ENCODE results near the gene KCNQ4.

The KCNQ4 gene

DNA sequence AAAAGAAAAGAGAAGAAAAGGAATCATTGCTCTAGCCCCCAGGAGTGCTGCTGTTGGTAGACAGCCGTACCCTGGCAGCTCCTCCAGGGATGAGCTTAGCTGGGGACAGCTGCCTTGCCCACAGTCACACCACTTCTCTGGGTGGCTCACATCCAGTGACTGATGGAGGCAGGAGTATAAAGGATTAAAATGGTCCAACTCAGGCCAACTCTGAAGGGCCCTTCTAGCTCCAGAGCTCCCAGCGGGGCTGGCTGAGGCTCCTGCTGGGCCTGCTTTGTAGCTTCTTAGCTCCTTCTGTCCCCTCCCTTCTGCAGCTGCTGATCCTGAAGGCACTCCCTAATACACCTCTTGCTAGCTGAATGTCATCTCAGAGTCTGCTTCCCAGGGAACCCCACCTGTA lies 74.2 kb downstream of the KCNQ4 start:
- in situ Hi-C loops (cut with MboI; ENCODE audit: low sequenced_read_pairs) = no loop called here

DNA sequence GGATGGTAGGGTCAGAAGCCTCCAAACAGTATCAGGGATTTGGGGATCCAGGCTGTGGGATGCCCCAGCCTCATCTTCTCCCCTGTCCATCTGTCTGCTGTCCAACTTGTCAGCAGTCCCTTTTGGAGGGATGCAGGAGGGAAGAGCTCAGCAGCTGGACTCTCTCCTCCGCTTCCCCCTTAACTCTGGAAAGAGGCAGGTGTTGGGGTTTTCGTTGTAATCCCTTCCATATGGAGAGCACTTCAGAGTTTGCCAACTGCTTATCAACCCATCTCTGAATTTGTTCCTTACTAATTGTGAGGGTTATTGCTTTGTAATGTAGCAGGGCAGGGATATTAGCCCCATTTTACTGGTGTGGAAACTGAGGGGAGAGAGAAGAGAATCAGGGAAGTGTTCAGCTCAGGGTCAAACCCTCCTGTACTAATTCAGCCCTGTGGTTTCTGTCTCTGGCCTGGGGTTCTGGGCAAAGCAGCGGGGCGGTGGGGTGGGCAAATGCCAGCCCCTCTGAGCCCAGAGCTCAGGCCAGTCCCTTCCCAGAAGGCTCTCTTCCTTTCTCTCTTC lies 75.3 kb downstream of the KCNQ4 start:
- in situ Hi-C loops (cut with MboI; ENCODE audit: low sequenced_read_pairs) = no loop called here

DNA sequence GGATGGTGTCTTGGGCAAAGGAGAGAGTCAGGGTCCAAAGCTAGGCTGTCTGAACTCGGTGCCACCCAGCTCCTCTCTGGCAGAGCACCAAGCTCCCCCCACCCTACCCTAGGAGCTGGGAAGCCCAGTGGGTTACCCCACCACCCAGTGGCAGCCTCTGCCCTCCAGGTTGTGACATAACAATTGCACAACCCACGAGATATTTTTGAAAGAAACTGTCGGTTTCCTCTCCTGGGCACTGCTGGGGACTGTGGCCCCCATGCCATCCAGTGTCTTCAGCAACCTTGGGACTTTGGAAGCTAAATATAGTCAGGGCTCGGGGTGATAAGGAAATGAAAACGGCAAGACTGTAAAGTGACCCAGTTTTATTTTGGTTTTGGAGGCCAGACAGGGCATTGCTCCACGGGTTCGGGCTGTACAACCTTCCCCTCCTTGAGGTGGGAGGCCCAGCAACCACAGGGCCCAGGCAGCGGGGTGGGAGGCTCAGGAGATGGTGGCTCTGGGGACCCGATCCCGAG lies 77.2 kb downstream of the KCNQ4 start:
- in situ Hi-C loops (cut with MboI; ENCODE audit: low sequenced_read_pairs) = no loop called here

DNA sequence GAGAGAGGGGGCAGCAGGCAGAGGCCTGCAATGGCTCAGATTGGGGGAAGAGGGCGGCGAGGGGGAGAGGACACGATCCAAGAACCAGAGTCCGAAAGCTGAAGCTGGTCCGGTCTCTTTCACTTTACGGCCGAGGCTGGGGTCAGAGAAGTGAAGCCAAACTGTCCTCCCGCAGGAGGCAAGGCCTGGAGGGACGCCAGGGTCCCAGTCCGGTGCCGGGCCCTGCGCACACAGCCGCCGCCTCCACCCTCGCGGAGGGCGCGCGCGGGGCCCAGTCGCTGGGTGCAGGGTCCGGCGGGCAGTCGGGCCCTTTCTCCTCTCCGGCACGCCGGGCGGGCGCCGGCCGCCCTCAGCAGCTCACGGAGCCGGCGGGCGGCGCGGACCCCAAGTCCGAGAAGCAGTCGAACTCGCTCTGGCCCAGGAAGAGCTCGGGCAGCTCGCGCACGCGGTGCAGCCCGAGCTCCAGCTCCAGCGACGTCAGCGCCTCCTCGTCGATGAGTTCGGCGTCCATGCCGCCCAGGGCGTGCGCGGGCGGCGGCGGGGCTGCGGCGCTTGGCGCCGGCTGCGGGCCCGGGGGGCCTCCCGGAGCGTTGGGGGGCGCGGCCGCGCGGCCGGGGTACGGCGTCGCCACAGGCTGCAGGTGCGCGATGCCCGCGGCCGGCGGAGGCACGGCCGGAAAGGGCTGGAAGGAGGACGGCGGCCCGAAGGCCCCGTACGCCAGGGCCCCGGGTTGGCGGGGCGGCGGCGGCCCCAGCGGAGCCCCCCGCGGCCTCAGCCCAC lies 77.8 kb downstream of the KCNQ4 start:
- in situ Hi-C loops (cut with MboI; ENCODE audit: low sequenced_read_pairs) = no loop called here

DNA sequence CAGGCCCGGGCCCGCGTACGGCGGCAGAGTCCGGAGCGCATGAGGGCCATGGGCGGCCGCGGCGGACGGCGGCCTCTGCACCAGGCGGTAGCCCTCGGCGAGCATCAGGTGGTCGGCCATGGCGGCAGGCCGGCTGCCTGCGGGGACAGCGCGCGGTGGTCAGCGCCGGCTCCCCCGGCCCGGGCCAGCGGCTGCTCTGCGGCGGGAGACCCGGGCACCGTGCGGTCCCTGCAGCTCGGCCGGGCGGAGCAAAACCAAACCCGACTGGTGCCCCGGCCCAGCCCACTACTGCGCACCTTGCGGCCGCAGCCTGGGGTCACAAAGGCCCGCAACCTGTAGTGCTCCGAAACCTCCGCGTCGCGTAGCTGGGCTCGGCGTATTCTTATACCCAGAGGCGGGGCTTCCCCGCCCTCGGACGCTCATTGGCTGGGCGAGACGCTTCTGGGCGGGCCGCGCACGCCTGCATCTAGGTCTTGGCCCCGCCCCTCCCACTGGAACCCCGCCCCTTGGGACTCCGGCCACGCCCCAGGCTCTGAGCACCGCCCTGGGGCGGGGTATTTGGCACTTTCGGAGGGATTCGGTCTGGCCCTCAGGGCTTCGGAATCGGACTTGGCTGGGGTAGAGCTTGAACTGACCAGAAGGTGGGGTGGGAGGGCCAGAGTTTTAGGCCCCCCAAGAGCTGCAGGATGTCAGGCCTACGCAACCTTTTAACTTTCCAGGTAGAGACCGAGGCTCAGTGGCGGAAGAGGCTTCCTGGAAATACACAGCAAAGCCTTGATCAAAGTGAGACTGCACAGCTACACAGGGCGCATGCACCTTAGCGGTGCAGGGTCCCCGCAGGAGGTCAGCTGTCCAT lies 78.6 kb downstream of the KCNQ4 start, which contains the start of gene CITED4:
Gene CITED4 (minus strand): TSS at position 356 of the 856 bp plus-strand sequence. CDS start 236 bp downstream, at position 120.
- in situ Hi-C loops (cut with MboI; ENCODE audit: low sequenced_read_pairs) = no loop called here

DNA sequence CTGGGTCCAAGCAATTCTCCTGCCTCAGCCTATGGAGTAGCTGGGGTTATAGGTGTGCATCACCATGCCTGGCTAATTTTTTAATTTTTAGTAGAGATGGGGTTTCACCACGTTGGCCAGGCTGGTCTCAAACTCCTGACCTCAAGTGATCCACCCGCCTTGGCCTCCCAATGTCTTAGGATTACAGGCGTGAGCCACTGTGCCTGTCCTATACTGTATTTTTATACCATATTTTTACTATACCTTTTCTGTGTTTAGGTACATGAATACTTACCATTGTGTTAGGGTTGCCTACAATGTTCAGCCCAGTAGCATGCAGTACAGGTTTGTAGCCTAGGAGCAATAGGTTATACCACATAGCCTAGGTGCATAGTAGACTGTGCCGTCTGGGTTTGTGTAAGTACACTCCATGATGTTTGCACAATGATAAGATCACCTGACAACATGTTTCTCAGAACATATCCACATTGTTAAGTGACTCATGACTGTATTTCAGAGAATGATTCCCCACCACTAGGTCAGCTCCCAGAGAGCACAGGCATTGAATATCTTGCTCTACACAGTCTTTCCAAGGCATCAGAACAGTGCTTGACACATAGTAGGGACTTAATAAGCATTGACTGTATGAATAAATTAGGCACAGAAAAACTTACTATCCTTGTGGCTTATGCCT lies 84.6 kb downstream of the KCNQ4 start:
- in situ Hi-C loops (cut with MboI; ENCODE audit: low sequenced_read_pairs) = no loop called here

DNA sequence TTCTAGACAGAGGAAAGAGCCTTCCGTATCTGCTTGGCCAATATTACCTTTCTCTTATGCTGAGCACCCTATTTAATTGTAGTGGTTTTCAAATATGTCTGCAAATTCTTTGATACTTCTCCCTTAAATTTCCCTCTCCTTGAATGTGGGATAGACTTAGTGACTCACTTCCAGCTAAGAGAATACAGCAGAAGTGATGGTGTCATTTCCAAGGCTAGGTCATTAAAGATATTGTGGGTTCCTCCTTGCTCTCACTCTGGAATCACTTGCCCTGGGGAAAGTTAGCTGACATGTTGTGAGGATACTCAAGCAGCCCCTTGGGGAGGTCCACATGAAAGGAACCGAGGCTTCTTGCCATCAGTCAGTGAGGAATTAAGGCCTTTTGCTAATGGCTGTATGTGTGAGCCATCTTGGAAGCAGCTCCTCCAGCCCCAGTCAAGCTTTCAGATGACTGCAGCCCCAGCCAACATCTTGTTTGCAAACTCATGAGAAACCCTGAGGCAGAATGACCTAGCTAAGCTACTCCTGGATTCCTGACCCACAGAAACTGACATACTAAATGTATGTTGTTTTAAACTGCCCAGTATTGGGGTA lies 86.6 kb downstream of the KCNQ4 start:
- in situ Hi-C loops (cut with MboI; ENCODE audit: low sequenced_read_pairs) = no loop called here

DNA sequence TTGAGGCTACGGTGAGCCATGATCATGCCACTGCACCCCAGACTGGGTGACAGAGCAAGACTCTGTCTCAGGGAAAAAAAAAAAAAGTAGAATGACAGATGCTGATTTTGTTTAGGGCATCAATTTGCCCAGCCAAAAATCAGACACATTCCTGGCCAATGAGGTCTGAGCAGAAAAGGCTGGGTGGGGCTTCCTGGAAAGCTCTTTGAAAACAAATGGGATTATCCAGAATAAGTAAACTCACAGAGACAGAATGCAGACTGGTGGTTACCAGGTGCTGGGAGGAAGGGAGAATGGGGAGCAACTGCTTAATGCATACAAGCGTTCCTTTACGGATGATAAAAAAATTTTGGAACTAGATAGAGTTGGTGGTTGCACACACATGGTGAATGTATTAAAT lies 88.7 kb downstream of the KCNQ4 start:
- in situ Hi-C loops (cut with MboI; ENCODE audit: low sequenced_read_pairs) = no loop called here

DNA sequence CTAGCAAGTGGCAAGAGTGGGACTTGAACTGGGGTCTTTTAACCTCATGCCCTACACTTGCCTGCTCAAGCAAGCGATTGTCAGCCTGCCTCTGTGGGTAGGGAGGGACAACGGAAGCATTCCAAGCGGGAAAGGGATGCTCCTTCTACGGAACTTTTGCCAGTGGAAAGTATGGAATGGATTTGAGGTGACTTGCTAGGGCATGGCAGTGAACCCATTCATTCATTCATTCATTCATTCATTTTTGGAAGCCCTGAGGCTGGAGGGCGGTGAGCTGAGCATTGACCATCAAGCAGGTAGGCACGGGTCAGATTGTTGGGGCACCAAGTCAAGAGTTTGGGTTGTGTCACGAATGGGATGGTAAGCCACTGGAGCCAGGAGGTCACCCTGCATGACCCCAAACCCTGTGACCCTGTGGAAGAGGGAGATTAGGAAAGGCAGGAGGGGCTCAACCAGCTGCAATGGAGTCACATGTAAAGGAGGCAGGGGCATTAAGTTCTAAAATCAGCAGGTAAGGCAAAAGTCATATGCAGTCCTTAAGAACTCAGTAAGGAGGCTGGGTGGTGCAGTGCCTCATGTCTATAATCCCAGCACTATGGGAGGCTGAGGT lies 90.4 kb downstream of the KCNQ4 start:
- in situ Hi-C loops (cut with MboI; ENCODE audit: low sequenced_read_pairs) = no loop called here

DNA sequence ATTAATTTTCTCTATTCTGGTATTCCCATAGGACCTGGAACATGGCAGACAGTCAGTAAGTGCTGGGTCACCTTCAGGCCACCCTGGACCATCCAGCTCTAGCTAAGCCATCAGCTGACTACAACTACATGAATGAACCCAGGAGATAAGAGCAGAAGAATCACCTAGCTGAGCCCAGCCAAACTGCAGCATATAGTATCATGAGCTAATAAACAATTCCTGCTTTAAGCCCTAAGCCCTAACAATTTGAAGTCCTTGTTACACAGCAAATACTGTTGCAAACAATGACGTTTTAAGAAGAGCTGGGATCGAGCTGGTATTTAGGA lies 92.8 kb downstream of the KCNQ4 start:
- in situ Hi-C loops (cut with MboI; ENCODE audit: low sequenced_read_pairs) = no loop called here

DNA sequence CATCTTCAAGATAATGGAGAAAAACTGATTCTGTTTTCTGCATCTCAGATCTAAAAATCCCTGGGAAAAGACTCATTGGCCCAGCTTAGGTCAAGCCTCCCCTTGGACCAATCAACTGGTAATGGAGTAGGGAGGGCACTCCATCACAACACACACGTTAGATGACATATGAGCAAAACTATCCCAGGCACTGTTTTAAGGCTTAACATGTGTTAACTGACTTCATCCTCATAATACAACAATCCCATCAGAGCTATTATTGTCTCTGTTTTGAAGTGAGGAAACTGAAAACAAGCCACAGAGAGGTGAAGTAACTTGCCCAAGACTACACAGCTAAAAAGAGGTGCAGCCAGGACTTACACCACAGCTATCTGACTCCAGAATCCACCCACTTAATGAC lies 93.3 kb downstream of the KCNQ4 start:
- in situ Hi-C loops (cut with MboI; ENCODE audit: low sequenced_read_pairs) = no loop called here

DNA sequence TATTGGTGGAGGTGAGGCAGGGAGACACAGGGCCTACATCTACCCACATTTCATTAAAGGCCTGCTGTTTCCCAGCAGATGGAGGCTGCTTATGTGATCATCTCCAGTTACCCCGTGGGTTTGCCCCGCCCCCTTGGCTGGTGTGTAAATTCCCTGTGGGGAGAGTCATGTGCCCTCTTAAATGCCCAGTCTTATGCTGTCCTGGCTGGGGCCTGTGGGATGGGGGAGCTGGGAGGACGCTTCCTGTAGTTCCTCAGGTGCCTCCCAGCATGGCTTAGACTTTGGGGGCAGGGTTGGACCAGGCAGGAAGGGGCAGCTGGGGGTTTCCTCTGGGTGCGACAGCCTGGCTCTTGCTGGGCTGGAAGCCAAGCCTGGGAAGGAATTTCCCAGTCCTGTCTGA lies 94.1 kb downstream of the KCNQ4 start:
- in situ Hi-C loops (cut with MboI; ENCODE audit: low sequenced_read_pairs) = no loop called here

DNA sequence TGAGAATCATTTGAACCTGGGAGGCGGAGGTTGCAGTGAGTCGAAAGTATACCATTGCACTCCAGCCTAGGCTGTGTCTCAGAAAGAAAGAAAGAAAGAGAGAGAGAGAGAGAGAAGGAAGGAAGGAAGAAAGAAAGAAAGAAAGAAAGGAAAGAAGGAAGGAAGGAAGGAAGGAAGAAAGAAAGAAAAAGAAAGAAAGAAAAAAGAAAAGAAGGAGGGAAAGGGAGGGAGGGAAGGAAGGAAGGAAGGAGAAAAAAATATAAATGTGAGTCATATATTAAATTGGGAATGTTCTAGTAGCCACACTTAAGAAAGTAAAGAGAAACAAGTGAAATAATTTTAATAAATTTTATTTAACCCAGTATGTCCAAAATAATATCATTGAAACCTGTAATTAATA lies 95.3 kb downstream of the KCNQ4 start:
- in situ Hi-C loops (cut with MboI; ENCODE audit: low sequenced_read_pairs) = no loop called here

DNA sequence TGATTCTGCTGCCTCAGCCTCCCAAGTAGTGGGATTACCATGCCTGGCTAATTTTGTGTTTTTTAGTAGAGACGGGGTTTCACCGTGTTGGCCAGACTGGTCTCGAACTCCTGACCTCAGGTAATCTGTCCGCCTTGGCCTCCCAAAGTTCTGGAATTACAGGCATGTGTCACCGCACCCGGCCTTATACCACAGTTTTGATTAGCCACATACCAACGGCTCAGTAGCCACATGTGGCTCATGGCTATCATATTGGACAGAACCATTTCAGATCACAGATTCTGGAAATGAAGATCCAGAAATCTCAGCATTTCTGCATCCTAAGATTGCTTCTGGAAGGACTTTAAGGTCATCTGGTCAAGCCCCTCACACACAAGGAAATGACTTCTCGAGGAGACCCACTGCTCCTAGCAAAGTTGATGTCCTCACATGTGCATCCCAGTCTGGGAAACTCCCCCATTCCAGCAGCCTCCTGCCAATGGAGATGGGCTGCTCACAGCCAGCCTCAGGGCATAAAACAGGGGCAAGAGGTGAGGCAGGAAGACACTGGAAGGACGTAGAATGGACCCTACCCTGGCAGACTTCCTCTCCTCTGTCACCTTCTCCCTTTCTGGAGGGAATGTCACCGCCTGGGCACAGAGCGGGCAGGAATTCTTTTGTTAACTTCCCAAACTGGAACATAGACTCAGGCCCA lies 96.0 kb downstream of the KCNQ4 start:
- in situ Hi-C loops (cut with MboI; ENCODE audit: low sequenced_read_pairs) = no loop called here

DNA sequence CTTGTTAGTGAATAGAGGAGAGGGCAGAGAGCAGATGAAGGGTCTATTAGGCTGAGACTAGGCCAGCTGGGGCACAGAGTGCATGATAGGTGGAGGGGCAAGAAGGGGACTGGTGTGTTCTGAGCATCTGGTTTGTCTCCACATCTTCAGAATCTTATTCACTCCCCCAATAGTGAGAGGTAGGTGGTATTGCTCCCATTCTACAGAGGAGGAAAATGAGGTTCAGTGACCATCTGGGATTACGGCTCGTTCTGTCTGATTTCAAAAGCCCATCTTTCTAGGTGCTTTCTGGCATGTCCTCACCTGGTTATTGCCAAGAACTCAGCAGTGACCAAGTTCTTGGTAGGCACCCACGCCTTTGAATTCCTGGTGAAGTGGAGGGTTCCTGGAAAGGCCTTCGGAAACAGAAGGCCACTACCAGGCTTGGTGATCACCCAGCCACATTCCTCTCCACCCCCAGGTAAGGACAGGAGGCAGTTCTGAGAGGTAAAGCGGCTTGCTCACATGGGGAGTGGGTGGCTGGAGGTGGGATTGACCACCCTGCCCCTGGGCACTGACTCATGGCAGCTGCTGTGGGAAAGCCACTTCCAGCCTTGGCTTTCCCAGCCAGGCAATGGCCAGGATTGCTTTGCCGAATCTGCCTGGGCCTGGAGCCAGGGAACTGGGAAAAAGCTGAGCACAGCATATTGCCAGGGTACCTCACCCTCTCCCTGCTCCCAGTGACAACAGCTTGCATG lies 97.4 kb downstream of the KCNQ4 start:
- in situ Hi-C loops (cut with MboI; ENCODE audit: low sequenced_read_pairs) = no loop called here

DNA sequence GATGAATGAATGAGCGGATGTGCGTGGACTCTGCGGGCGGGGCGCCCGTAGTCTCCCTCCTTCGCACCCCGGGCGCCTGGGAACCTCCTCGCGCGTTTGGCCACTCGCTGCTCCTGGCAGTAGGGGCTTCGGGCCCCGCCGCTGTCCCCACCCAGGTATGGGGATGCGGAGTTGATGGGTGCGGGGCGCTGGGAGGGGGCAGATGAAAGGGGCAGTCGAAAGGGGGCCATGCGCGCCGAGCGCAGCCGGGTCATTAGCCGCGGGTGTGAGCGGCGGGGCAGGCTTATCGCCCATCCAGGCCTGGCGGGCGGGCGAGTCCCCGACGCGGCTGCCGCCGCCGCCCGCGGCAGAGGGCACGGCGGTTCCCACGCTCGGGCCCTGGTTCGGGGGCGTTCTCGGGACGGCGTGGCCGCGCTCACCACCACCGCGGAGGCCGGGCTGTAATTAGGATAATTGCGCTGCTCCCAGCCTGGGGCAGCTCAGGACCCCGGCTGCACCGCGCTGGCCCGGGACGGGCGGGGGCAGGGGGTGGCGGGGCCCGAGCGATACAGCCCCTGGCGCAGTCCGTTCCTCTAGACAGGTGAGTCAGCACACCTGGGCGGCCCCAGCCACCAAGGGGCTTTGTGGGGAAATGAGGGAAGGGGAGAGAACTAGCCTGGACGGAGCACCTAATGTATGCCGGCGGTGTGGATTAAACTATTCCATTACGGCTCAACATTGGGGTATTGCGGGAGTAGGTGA lies 100.6 kb downstream of the KCNQ4 start:
- in situ Hi-C loops (cut with MboI; ENCODE audit: low sequenced_read_pairs) = no loop called here

DNA sequence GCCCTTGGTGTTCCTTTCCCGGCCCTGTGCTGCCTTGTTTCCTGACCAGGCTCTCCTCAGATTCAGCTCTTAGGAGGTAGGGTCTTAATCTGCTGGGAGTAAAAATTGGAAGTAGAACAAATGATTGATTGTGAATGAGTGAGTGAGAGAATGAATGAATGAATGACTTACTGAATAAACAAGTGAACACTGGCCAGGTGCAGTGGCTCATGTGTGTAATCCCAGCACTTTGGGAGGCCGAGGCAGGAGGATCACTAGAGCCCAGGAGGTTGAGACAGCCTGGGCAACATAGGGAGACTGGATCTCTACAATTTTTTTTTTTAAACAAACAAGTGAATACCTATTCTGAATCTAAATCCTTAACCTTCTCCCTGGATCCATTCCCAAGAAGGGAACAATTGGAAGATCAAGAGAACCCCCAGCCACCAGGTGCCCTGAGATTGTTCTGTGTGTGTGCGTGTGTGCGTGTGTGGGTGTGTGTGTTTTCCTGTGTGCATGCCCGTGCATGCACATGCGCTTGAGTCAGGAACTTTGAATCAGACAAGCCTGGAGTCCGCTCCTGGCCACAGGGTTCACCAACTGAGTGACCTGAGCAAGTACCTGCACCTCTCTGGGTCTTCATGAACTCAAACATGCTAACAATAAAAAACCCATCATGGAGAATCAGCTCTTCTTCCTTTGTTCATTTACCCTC lies 102.9 kb downstream of the KCNQ4 start:
- in situ Hi-C loops (cut with MboI; ENCODE audit: low sequenced_read_pairs) = no loop called here

DNA sequence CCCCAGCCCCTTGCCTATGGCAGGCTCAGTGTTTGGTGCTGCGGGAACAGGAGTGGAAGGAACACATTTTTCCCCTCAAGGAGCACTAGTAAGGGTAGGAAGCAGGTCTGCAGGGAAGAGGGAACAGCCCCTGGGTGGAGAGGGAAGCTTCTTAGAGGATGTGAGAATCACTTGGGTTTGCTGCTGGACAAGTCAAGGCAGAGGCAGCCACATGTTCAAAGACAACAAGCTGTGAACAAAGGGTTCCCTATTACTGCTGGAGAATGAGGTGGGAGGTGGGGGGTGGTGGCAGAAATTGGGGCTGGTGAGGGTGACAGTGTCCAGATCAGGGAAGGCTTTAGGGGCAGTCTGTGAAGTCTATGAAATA lies 103.4 kb downstream of the KCNQ4 start:
- in situ Hi-C loops (cut with MboI; ENCODE audit: low sequenced_read_pairs) = no loop called here

Measured in hTERT RPE-1 (cell line).